Fibroblast of mammary gland (primary cell): ENCODE measurements around the gene SIAH2.

Source experiments
- DNase-seq: peaks from one replicate; pipeline ENCODE4 v3.0.0-alpha.2; 2010; ENCODE audit warnings: low read depth
- H3K4me3 ChIP-seq: 2 replicates; pipeline ENCODE4 v1.5.1; 2011; ENCODE audit warnings: low read depth, mild to moderate bottlenecking, low read length, moderate library complexity; ENCODE audit not compliant: control insufficient read depth
- TF ChIP-seq, protein P1 (sequence below): conservative IDR thresholded peaks from 2 replicates; pipeline ENCODE4 v1.5.1; 2011; ENCODE audit warnings: low read depth, low read length, inconsistent platforms; ENCODE audit not compliant: control insufficient read depth, insufficient read depth

The SIAH2 gene

DNA sequence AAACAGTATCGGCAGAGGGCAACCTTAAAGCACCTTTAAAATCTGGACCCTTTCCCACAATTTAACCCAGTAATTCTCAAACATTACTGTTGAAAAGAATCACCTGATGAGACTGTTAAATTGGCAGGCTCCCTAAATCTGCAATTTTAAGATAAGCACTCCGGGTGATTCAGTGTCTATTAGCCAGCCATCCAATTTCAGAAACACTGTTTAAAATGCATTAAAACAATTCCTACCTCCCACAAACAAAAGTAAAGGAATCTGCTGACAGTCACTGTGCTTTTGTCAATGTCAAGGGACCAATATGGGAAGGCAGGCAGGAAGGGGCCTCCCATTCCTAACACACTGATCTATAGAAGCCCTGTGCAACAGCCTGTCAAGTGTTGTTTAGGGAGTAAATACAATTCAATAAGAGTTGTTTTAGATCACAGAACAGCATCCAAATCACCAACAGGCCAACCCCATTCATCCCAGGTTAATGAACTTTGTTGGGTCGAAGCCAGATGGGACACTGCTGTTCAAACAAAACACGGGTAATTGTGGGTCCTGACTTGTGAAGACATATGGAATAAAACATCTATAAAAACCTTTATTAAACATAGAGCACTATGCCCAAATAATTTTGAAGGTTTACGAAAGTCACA, 21.4 kb downstream of the SIAH2 start:
- TF ChIP-seq, protein P1, sequence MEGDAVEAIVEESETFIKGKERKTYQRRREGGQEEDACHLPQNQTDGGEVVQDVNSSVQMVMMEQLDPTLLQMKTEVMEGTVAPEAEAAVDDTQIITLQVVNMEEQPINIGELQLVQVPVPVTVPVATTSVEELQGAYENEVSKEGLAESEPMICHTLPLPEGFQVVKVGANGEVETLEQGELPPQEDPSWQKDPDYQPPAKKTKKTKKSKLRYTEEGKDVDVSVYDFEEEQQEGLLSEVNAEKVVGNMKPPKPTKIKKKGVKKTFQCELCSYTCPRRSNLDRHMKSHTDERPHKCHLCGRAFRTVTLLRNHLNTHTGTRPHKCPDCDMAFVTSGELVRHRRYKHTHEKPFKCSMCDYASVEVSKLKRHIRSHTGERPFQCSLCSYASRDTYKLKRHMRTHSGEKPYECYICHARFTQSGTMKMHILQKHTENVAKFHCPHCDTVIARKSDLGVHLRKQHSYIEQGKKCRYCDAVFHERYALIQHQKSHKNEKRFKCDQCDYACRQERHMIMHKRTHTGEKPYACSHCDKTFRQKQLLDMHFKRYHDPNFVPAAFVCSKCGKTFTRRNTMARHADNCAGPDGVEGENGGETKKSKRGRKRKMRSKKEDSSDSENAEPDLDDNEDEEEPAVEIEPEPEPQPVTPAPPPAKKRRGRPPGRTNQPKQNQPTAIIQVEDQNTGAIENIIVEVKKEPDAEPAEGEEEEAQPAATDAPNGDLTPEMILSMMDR = no peak
- no peak overlapping the region for H3K4me3 ChIP-seq
- no peak for DNase-seq

DNA sequence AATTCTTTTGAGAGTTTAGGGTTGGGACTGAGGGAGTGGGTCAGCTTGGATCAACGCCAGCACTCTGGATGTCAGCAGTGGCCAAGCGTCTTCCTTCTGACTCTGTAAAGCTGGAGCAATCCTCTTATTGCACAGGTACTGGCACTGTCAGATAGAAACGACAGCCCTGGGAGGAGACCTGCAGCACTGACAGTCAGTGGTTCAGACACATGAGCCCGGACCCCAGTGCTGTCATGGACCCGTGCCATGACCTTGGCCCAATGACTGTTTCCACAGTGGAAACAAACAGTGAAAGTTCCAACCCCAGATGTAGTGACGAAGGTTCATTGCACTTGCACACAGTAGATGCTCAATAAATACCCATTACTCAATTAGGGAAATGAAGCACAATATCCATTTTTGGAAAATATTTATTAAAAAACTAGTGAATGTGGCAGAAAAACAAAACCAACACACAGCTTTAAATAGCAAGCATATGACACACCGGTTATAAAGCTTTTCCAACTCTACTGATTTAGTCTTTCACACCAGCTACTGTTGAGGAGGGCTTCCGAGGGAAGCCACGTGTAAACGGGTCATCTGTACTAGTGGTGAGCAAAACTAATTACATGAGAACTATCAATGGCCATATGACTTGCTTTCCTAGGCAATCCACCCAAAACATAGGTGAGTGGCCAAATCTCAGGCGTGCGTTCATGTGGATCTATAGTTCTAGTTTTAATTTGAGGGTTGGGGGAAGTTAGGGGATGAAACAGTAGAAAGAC, 22.1 kb downstream of the SIAH2 start:
- TF ChIP-seq, protein P1 = no peak
- DNase-seq = no peak
- no peak overlapping the region for H3K4me3 ChIP-seq

DNA sequence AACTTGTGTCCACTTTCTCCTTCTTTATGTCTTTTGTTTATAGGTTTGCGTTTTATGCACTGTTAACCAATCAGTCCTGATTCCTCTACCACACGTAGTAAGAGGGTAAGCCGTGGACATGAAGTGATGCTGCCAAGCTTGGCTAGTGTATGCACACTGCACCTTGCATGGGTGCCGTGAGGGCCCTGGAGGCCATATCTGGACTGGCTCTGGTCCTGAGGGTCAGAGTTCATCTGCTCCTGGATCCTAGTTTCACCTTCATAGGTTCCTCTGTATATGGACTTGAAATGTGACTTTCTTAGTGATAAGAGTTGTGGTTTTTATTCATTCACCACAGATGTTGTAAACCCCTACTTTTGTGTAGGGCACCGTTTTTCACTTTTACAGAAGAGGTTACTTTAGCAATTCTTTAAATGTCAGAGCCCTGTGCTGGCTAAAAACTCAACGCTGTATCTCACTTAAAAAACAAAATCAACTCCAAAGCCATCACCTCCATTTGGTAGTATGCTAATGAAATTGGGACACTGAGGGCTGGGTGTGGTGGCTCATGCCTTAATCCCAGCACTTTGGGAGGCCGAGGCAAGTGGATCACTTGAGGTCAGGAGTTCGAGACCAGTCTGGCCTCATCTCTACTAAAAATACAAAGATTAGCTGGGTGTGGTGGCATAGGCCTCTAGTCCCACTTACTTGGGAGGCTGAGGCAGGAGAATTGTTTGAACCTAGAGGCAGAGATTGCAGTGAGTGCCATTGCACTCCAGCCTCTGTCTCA, 22.9 kb downstream of the SIAH2 start:
- no peak for DNase-seq
- no peak overlapping the region for H3K4me3 ChIP-seq
- TF ChIP-seq, protein P1 = no peak

DNA sequence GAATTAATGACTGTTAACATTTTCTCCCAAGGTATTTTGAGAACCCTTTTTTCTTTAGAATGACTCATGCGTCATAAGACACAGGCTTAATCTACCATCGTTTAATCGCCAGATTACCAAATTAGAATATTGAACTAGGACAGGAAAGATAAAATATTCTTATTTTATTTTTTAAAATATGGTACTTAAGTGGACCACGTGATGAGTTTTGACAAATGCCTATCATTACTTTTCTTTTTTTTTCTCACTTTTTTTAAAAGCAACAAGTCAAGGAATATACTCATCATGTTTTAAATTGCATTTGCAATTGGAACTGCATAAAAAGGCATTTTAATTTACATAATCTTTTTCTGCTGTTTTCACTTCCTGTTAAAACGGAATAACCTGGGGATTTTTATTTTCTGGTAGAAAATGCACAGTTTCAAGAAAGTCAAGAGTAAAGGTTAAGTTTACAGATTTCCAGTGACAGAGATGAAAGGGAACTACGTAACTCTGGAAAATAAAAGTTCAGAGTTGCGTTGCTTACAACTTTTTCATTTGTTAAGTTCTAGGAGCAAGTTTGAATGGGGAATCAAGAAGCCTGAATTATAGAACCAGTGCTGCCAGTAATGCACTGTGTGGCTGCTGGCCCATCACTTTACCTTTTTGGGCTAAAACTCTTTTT, 23.6 kb downstream of the SIAH2 start:
- TF ChIP-seq, protein P1 = no peak
- DNase-seq = no peak
- H3K4me3 ChIP-seq = no peak overlapping the region

DNA sequence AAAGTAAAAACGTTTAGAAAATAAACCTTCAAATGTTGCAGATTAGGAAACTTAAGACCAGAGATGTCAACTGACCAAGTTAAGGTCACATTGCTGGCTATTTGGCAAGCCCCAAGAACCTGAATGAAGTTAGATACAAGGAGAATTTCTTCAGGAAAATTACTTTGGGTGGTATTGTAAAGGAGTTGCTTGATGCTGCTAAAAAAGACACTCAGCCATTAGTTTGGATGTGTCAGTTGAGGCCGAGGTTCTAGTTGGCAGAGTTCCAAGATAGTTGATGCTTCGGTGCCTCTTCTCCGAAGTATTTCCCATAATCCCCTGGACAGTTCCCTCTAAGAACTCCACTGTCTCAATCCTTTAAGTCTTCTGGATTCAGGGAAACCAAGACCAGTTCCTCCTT, 24.3 kb downstream of the SIAH2 start:
- DNase-seq = peak; percentile 47
- TF ChIP-seq, protein P1 = no peak
- H3K4me3 ChIP-seq = no peak overlapping the region

DNA sequence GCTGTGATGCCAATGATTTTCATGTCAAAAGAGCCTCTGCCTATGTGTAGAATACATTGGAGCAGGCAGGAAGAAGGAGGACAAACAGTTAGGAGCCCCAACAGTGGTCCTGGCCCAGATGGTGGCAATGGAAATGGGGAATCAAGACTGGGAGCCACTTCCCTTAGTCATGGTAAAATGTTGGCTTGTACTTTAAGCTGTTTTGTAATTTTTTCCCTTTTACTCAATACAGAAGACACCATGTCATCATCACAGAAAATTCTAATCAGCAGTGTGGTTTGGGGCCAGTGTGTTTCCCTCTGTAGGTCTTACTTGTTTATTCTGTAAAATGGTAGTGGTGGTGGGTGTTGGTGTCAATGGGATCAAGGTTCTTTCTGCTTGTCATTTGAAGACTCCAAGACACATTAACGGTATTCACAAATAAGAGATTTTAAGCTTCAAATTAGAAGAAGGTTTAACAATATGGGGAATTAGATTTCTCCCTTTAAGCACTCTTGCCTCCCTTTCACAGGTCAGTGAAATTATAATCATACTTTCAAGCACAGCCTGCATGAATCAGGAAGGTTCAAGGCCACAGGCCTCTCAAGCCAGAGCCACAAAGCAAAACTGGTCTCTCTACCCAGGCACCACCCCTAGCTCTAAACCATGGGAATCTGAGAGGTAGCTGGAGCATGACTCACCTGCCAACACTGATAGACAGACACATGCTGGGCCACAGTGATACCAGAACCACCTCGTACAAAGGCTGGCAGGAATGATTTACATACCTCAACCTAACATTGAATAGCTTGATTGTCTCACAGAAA, 24.9 kb downstream of the SIAH2 start:
- TF ChIP-seq, protein P1 = no peak
- DNase-seq = peak; percentile 62
- H3K4me3 ChIP-seq = no peak overlapping the region
